B cell (primary cell): ENCODE measurements around the gene KBTBD12. TPM values are rescaled to one million over a fixed set of nuclear protein-coding genes. Genes with fewer than 3 reads are reported as not detected.

Experiments used
- ATAC-seq: fragments of 200-7000 bp; cut with Tn5 transposase; one replicate; pipeline ENCODE4 v1.10.0; 2021; ENCODE audit warnings: low read depth, mild to moderate bottlenecking, moderate number of reproducible peaks, moderate library complexity
- CTCF ChIA-PET: fragments of 350-600 bp; sonication (Branson Sonifier 250); formaldehyde crosslinking; loops from one replicate; lab custom pipeline; 2021; ENCODE audit warnings: antibody characterized with exemption, inconsistent platforms; lab: Charles Lee
- POLR2A ChIA-PET: fragments of 350-600 bp; sonication (Branson Sonifier 250); formaldehyde crosslinking; loops from one replicate; lab custom pipeline; 2021; ENCODE audit warnings: antibody characterized with exemption; lab: Charles Lee
- DNase-seq: peaks from one replicate; pipeline ENCODE4 v3.0.0; 2013
- H2AFZ ChIP-seq: 2 replicates; pipeline ENCODE4 v1.6.1; 2012; ENCODE audit warnings: mild to moderate bottlenecking, low read depth, low read length; ENCODE audit not compliant: insufficient read depth, poor library complexity, severe bottlenecking
- H3K27ac ChIP-seq, 2 donors: 1 replicate in 1 of 2; 2 replicates in 1 of 2; pipeline ENCODE4 v1.5.1; 2012 to 2013; ENCODE audit warnings: low read length in 2 of 2, mild to moderate bottlenecking in 2 of 2, moderate library complexity in 1 of 2
- H3K27me3 ChIP-seq, 4 experiments: fragments of 200-600 bp in 1 of 4; sonication (generic) in 1 of 4; replicated peaks in 1 of 4; 1 replicate in 2 of 4; 2 replicates in 2 of 4; pipeline versions ENCODE4 v1.6.1 to v1.7.0; 2013 to 2016; ENCODE audit warnings: low read length in 3 of 4, mild to moderate bottlenecking in 2 of 4, mixed read lengths in 1 of 4, moderate library complexity in 1 of 4; ENCODE audit not compliant: insufficient read depth in 4 of 4, control insufficient read depth in 3 of 4; ENCODE audit errors: control extremely low read depth in 1 of 4
- H3K36me3 ChIP-seq, 2 experiments: replicated peaks in 1 of 2; 1 replicate in 1 of 2; 2 replicates in 1 of 2; pipeline versions ENCODE4 v1.6.1 to v1.7.1; 2013; ENCODE audit warnings: low read length in 1 of 2; ENCODE audit not compliant: insufficient read depth in 2 of 2, control insufficient read depth in 1 of 2; ENCODE audit errors: control extremely low read depth in 1 of 2, extremely low read depth in 1 of 2
- H3K4me1 ChIP-seq, 2 donors: fragments of 200-600 bp in 1 of 2; sonication (generic) in 1 of 2; 1 replicate in 1 of 2; 2 replicates in 1 of 2; pipeline versions ENCODE4 v1.5.1 to v1.6.1; 2013 to 2017; ENCODE audit warnings: low read length in 2 of 2; ENCODE audit not compliant: control insufficient read depth in 2 of 2, insufficient read depth in 2 of 2
- H3K4me2 ChIP-seq: replicated peaks from 2 replicates; pipeline ENCODE3; 2012; ENCODE audit warnings: mild to moderate bottlenecking, low read depth, low read length; ENCODE audit not compliant: poor library complexity, severe bottlenecking
- H3K4me3 ChIP-seq, 5 experiments: fragments of 200-600 bp in 1 of 5; sonication (generic) in 1 of 5; 1 replicate in 3 of 5; 2 replicates in 2 of 5; pipeline versions ENCODE4 v1.5.1 to v1.7.0; 2011 to 2016; ENCODE audit warnings: low read length in 4 of 5, mild to moderate bottlenecking in 4 of 5, low read depth in 2 of 5, control low read depth in 1 of 5, moderate library complexity in 1 of 5; ENCODE audit not compliant: insufficient read depth in 1 of 5; ENCODE audit errors: control extremely low read depth in 1 of 5, extremely low read depth in 1 of 5
- H3K79me2 ChIP-seq: fragments of 200-600 bp; sonication (generic); one replicate; pipeline ENCODE4 v1.6.0; 2016; ENCODE audit warnings: low read length; ENCODE audit not compliant: control insufficient read depth, insufficient read depth
- H3K9ac ChIP-seq: fragments of 200-600 bp; sonication (generic); 2 replicates; pipeline ENCODE4 v1.6.1; 2017; ENCODE audit warnings: mild to moderate bottlenecking, low read length, moderate library complexity
- H3K9me3 ChIP-seq, 3 donors: one replicate each; pipeline versions ENCODE4 v1.6.1 to v1.7.1; 2013; ENCODE audit warnings: low read length in 2 of 3; ENCODE audit not compliant: control insufficient read depth in 2 of 3, insufficient read depth in 1 of 3; ENCODE audit errors: control extremely low read depth in 1 of 3
- H4K20me1 ChIP-seq: 2 replicates; pipeline ENCODE4 v1.6.0; 2012; ENCODE audit warnings: mild to moderate bottlenecking, low read length; ENCODE audit not compliant: insufficient read depth, control insufficient read depth, poor library complexity, severe bottlenecking
- H3K27ac Mint-ChIP-seq: one replicate; pipeline ENCODE4 v1.8.0; 2021; ENCODE audit warnings: mixed read lengths
- H3K27me3 Mint-ChIP-seq: one replicate; pipeline ENCODE4 v1.8.0; 2021; ENCODE audit warnings: mixed read lengths
- H3K4me1 Mint-ChIP-seq: one replicate; pipeline ENCODE4 v1.8.0; 2021; ENCODE audit warnings: mixed read lengths
- H3K4me3 Mint-ChIP-seq: one replicate; pipeline ENCODE4 v1.8.0; 2021; ENCODE audit warnings: mixed read lengths
- H3K9me3 Mint-ChIP-seq: one replicate; pipeline ENCODE4 v1.8.0; 2022; ENCODE audit warnings: mixed read lengths; ENCODE audit not compliant: insufficient read depth
- EZH2 ChIP-seq: IDR thresholded peaks from 2 replicates; pipeline ENCODE4 v1.6.1; 2012; ENCODE audit warnings: borderline replicate concordance, low read depth, mild to moderate bottlenecking, moderate library complexity, low read length; ENCODE audit not compliant: insufficient read depth, poor library complexity, severe bottlenecking
- WGBS: methylation state at CpG from one replicate; pipeline ENCODE4 v1.1.5; 2013; ENCODE audit warnings: missing lambda C conversion rate; ENCODE audit not compliant: insufficient coverage; 5-methylcytosine and 5-hydroxymethylcytosine counted together
- intact Hi-C: fragments of 100-400 bp; cut with micrococcal nuclease; formaldehyde crosslinking; loops from one replicate; pipeline ENCODE4 v1.10.0; 2022
- polyA plus RNA-seq: library from polyadenylated mRNA; depleted of rRNA; stranded (reverse); fragments of >200 nt; gene quantifications from 2 replicates; pipeline ENCODE4 v1.2.3, GENCODE V29; 2012
- total RNA-seq, 2 donors: library from RNA; stranded (reverse); fragments of 120-200 nt in 1 of 2; gene quantifications; 1 replicate in 1 of 2; 2 replicates in 1 of 2; pipeline versions ENCODE4 v1.2.3 to v1.2.4, GENCODE V29; 2013 to 2022
- TF ChIP-seq, protein P1 (sequence below): fragments of 200-600 bp; IDR thresholded peaks from one replicate; pipeline ENCODE4 v1.8.0; 2022; ENCODE audit warnings: antibody characterized with exemption, mild to moderate bottlenecking

KBTBD12 gene
- total and polyA plus RNA-seq, 2 donors (not counting 1 experiment from before 2014, with no cell fraction given) = 0.22 TPM; not detected in 1

DNA sequence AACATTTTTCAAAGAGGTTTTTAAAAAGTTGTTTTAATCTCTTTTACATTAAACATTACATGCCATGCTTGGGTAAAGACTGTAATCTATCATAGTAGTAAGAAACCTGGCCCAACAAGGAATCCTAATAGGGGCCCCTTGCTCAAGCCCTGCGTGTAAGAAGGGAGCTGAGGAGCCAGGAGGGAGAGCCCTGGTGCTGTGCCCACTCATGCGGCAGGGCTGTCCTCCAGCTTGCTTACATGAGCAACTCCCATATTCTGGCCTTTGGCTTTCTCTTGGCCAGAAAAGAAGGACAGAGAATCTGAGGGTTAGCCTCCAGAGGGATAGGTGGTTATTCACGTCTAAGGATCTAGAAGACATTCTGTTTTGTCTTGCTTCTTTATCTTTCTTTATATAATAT, 49.8 kb downstream of the KBTBD12 start:
- Histone ChIP-seq H3K79me2 (no peaks in the 10 kb centered on the region), H4K20me1 (no peaks in the 10 kb centered on the region), H3K4me1 (no peaks in the 10 kb centered on the region), H3K27ac (no peak overlapping the region), H3K4me2 (no peak overlapping the region), H3K4me3 (no peak overlapping the region), H3K9me3 (no peaks in the 10 kb centered on the region), H3K27me3 (peaks cover 0 to 5% (median 0%) of the 10 kb centered on the region in 4 experiments), H2AFZ (no peak overlapping the region), H3K9ac (no peak overlapping the region), H3K36me3 (no peaks in the 10 kb centered on the region)
- 100% methylated on average over 2 of the region's 3 CpGs for WGBS
- intact Hi-C loops = no loop called here
- Mint-ChIP-seq H3K27me3 (peaks cover 11% of the 10 kb centered on the region), H3K27ac (no peak overlapping the region), H3K9me3 (no peaks in the 10 kb centered on the region), H3K4me3 (no peak overlapping the region), H3K4me1 (no peaks in the 10 kb centered on the region)
- ATAC-seq (no peak), DNase-seq (no peak)
- ChIA-PET POLR2A (no interaction called here), CTCF (no interaction called here)
- TF ChIP-seq, protein P1, sequence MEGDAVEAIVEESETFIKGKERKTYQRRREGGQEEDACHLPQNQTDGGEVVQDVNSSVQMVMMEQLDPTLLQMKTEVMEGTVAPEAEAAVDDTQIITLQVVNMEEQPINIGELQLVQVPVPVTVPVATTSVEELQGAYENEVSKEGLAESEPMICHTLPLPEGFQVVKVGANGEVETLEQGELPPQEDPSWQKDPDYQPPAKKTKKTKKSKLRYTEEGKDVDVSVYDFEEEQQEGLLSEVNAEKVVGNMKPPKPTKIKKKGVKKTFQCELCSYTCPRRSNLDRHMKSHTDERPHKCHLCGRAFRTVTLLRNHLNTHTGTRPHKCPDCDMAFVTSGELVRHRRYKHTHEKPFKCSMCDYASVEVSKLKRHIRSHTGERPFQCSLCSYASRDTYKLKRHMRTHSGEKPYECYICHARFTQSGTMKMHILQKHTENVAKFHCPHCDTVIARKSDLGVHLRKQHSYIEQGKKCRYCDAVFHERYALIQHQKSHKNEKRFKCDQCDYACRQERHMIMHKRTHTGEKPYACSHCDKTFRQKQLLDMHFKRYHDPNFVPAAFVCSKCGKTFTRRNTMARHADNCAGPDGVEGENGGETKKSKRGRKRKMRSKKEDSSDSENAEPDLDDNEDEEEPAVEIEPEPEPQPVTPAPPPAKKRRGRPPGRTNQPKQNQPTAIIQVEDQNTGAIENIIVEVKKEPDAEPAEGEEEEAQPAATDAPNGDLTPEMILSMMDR = no peak
- no peak for TF ChIP-seq EZH2

DNA sequence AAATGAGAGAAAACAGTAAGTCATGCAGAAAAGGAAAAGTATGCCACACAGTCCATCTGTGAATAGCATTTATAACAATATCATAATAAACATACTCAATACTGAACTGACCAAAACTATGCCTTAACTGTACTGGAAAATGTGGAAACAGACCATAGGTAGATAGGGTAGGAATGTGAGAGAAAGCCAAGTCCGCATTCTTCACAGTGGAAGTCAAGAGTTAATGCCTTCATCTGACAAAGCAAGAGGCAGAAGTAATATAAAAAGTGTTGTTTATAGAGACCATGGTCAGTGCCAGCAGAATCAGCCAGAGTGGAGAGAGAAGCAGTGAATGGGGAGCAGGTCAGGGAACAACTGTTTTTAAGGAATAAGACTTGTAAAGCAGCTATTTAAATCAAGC, 52.3 kb downstream of the KBTBD12 start:
- H3K4me1 ChIP-seq = no peaks in the 10 kb centered on the region
- no peak overlapping the region for H3K27ac Mint-ChIP-seq
- TF ChIP-seq EZH2 = no peak
- TF ChIP-seq, protein P1 = no peak
- no peaks in the 10 kb centered on the region for H3K36me3 ChIP-seq
- CTCF ChIA-PET = interaction anchor here (1.4 to 2.1 kb wide), 2 partner anchors 315 to 392 kb away, joined by 6 read pairs; no protein-coding TSS in a partner anchor
- H3K4me3 ChIP-seq = no peak overlapping the region
- POLR2A ChIA-PET = no interaction called here
- no peak for ATAC-seq
- no peak overlapping the region for H3K4me3 Mint-ChIP-seq
- peaks cover 8% of the 10 kb centered on the region for H3K27me3 Mint-ChIP-seq
- no peak overlapping the region for H3K9ac ChIP-seq
- intact Hi-C loops = no loop called here
- no peaks in the 10 kb centered on the region for H4K20me1 ChIP-seq
- H3K27ac ChIP-seq = no peak overlapping the region
- H3K27me3 ChIP-seq = peaks cover 0 to 5% (median 0%) of the 10 kb centered on the region in 4 experiments
- no peaks in the 10 kb centered on the region for H3K79me2 ChIP-seq
- 100% methylated on average over 1 of the region's 1 CpG for WGBS
- H3K9me3 Mint-ChIP-seq = no peaks in the 10 kb centered on the region
- DNase-seq = no peak
- H3K4me1 Mint-ChIP-seq = no peaks in the 10 kb centered on the region
- H3K9me3 ChIP-seq = no peaks in the 10 kb centered on the region
- no peak overlapping the region for H3K4me2 ChIP-seq
- no peak overlapping the region for H2AFZ ChIP-seq
